ENCODE data around the gene DSTN.
A peak's percentile ranks its signal among the peaks of the same experiment; 100 is the strongest.

The DSTN gene

GRCh38 chr20:17613328-17614175, 43.7 kb downstream of the DSTN start:
- DNase-seq = no peak

GRCh38 chr20:17614176-17614811, 44.4 kb downstream of the DSTN start:
- peak; percentile 20 for DNase-seq

DNA sequence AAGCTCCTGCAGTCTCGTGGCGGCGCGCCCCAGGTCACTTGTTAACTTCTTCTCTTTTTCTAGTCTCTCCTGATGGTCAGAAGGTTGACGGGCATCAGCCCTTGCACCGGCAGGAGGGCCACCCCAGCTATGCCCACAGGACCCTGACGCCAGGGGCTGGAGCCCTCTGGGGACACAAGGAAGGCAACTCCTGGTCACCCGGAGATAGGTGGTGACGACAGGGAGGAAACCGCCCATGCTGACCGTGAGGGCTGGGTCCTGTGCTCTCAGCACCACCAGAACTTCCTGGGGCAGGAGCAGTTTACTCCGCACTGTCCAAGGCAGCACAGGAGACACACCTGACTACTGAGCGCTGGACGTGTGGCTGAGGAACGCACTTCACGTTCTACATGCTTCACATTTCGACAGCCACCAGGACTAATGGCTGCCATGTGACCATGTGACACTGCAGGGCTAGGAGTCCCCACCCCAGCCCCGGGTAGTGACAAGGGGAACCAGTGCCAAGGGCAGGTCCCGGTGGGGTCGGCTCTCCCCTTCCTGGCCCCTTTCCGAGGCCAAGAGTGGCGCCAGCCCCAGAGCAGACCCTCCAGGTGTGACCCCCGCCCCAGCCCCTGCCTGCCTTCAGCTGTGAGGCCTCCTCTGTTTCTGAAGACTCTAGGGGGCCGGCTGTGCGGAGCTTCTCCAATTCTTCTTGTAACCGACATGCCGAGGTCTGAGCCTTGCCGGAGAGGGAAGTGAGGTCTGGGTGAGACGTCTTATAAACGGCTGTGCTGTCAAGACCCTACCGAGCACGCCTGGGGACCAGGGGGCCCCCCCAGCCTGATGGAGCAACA, 45.2 kb downstream of the DSTN start:
- no peak for DNase-seq

DNA sequence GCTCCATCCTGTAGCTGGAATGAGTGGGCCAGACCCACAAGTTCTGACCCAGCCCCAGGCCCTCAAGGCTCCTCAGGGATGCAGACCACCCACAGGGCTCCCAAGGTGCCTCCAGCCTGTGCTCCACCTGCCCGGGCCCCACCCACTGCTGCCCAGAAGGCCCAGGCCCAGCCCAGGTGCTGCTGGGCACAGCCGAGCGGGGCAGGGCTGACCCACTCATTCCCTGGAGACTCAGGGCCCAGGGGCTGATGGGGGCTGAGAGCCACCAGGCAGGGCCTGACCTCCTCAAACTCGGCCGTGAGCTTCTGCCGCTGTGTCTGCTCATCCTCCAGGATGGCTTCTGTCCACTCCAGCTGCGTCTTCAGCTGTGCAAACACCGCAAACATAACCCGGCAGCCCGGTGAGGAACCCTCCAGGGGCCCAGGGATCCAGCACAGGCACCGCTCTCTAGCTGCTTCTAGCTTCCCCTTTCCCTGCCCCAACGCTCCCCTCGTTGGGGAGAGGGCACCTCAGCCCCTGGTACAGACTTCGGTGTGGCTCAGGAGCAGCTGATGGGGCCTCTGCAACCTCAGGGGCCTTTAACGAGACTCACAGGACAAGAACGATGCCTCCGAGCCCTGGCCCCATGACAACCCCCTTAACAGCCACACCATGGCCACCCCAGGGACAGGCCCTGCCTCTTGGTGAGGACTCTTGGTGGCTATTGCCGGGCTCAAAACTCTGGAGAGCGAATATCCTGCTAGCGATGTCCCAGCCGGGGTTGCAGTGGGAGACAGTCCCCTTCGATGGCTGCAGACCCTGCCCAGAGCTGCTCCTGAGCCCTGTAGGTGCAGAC, 46.0 kb downstream of the DSTN start:
- no peak for DNase-seq

DNA sequence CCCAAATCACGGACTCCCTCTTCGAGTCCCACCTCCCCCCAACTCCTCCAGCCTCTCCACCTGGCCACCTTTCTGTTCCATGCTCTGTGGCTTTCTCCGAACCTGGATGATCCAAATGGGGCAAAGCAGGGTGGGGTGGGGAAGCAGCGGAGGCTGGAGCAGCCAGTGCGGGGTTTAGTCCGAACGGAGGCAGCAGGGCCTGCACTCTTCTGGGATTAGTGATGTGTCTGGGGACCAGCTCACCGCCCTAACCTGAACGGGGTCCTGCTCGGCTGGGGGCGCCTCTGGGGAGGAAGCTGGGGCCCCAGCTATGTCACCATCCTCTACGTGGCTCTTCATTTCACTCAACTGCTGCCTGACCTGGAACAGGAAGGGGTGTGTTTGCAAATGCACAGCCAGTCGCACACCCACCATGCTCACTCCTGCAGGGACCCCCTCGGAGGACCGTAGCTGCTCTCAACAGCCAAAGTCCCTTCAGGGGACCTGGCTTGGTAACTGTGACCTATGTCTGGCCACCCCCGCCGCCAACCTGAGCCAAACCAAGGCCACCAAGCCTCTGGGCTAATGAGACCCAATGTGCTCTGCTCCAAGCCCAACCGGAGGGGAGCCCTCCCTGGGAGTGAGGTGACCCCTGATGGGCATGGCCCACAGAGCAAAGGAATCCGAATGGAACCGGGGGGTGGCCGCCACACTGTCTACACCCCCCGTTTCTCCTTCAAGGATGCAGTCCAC, 46.8 kb downstream of the DSTN start:
- DNase-seq = no peak

- no peak for DNase-seq
These were observed 47.5 kb downstream of the DSTN start for GRCh38 chr20:17617212-17617867.

DNA sequence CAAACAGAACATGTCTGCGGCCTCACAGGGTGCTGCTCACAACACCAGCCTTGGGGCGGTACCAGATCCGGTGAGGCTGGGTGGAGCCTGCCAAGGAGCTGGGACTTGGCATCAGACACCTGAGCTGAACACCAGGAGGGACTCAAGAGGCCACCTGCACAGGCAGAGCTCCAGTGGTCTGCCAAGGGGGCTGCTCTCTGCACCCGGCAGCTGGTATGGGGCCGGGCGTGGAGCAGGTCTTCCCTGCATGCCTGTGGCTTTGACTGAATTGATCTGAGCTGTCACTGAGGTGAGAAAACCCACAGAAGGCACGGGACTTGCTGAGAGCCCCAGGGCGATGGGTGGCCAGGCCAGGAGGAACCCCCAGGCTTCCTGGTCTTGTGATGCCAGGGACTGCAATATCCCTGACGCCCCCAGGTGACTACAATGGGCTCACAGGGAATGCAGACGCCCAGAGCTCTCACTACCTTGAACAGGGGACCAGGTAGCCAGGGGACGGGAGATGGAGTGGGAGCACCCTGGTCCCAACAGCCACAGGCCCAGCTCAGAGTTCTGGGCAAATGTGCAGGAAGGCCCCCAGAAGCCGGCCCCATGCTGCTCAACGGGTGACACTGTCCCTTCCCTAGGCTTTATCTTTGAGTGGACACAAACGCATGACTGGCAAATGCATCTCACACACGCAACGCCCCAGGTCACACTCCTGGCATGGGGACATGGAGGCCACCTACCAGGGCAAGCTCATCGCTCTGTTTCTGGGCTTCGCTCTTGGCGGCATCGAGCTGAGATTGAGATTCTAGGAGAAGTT, 48.2 kb downstream of the DSTN start:
- no peak for DNase-seq

GRCh38 chr20:17618673-17619013, 48.8 kb downstream of the DSTN start:
- no peak for DNase-seq

DNA sequence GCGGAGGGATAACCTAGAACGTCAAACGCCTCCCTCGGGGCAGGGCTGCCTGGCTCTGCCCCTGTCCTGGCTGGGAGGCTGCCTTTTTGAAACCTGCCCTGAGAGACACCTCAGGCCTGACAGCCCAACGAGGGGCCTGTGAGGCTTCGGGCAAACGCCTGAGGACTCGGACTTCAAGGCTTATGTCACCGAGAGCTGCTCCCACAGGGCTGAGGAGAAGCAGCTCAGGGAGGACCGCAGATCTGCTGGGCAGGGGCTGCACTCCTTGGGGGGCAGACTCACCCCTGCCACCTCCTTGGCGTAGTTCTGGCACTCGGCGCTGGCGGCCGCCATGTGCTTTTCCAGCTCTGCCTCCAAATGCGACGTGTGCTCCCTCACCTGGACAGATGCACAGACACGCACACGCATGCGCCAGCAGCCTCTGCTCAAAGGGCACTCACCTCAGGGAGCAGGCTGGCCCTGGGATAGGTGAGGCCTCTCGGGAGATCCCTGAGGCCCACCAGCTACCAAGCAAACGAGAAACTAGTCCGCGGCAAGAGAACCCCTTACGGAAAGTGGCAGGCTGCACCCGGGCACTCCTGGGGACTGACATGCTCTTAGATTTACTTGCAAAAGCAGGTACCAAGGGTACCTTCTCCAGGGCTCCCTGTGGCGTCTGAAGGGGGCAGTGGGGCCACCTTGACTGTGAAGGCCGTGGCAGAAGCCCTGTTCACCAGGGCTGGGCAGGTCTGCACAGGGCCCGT, 49.6 kb downstream of the DSTN start:
- DNase-seq = no peak

DNA sequence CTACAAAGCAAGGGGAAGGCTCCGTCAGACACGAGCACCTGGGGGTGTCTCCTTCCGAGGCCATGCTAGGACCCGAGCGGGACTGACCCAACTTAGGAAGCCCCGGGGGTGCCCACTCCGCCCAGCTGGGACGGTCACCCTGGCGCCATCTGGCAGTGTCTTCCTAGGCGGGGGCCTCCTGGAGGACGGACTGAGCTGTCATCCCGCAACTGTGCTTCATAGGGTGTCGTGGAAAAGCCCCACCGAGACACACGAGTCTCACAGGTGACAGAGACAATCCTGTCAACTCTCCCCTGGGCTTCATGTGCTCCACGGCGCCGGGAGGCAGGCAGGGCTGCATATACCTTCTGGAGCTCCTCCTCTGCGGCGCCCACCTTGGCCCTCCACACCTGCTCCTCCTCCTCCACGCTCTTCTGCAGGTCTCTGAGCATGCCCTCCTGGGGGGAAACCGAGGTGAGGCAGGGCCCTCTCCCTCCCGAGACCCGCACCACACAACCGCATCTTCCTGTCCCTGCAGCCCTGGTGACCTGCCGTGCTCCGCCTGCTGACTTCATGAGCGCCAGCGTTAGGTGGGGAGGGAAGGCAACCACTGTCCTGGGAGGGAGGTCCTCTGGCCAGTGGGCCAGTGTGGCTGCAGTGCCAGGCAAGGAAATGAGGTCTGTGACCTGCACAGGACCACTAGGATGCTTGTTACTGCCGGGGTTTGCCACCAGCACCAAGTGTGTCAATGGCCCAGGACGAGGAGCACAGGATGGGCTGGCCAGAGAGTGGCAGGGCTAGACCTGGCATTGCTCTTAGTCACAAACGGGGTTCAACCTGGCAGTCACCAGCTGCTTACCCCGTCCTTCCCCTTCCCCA, 50.7 kb downstream of the DSTN start:
- no peak for DNase-seq

GRCh38 chr20:17621229-17621968, 51.5 kb downstream of the DSTN start:
- DNase-seq = no peak

DNA sequence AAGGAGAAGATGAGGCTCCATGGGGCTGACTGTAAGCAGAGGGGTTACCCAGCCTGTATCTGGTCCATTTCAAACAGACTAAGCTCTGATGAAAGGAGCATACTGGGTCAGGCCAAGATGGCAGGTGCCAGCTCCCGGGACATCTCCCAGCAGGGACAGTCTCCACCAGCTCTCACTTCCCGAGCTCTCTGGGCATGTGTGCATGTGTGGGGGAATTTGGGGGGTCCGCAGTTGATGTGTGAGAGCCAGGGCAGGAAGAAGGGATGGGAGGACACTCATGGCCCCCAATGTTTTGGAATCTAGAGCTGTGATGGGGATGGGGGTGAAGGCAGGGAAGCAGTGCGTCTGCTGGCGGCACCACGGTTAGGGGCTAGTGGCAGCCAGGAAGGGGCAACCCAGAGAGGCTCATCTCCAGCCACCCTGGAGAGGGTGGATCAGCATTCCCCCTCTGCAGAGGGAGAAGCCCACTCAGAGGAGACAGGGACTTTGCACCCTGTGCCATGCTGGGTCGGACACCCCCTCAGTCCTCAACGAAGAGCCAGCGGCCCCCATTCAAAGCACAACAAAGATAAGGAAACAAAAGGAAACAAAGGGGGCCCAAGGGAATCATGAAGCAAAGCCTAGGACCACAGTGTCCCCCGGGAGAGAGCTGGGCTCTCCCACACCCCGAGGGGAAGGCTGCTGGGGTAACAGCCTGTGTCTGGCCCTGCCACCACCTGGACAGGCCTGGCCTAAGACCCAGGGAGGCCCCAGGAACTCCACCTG, 52.4 kb downstream of the DSTN start:
- no peak for DNase-seq

DNA sequence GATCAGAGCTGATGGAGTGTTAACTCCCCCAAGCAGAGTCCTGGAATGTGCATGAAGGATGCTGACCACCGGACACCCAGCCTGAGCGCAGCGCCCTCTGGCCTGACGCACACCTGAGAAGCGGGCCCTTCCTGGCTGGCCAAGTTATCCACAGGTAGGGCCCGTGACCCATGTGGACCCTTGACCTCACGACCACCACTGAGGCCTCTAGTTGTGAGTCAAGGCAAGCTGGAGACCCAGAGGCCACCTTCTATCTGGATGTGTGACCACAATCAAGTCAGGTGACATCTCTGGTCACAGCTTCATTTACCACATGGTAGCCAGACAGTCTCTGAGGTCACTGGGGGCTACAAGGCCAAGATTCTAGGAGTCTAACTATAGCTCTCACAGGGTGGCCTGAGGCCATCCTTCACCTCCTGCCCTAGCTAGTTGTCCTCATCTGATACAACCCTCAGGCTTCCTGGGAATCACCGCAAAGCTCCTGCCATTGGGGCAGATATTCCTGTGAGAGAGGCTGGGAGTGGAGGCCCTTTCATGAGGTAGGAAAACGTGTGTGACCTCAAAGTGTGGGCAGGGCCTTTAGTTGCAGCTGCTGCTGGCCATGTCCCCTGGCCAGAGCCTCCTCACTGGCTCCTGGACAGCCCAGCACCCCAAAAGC, 53.1 kb downstream of the DSTN start:
- no peak for DNase-seq

GRCh38 chr20:17624070-17624469, 54.2 kb downstream of the DSTN start:
- no peak for DNase-seq

- DNase-seq = no peak
These were observed 54.8 kb downstream of the DSTN start for GRCh38 chr20:17624551-17625245.

Measured in DMS 273 treated with DMSO at 0.1 percent for 48 hours (cell line).